NB4 (cell line): ENCODE results near the gene PPP2R5B.

Source experiments
- DNase-seq: peaks from one replicate; pipeline ENCODE4 v3.0.0; 2010; ENCODE audit warnings: low read depth
- H3K4me3 ChIP-seq: one replicate; pipeline ENCODE4 v1.5.1; 2011; ENCODE audit warnings: mild to moderate bottlenecking, low read depth, low read length, moderate library complexity
- MYC ChIP-seq: IDR thresholded peaks from 2 replicates; pipeline ENCODE4 v1.6.1; 2011; ENCODE audit warnings: low read depth, low read length
- POLR2A ChIP-seq: IDR thresholded peaks from 2 replicates; pipeline ENCODE4 v1.6.1; 2011; ENCODE audit warnings: mild to moderate bottlenecking; ENCODE audit not compliant: insufficient read length; ENCODE audit errors: extremely low read depth
- TF ChIP-seq, protein P1 (sequence below): IDR thresholded peaks from one replicate; pipeline ENCODE4 v1.5.1; 2012; ENCODE audit warnings: low read depth, low read length
- TF ChIP-seq, protein P2 (sequence below): IDR thresholded peaks from 2 replicates; pipeline ENCODE4 v1.6.1; 2011; ENCODE audit warnings: low read depth, low read length

PPP2R5B gene

DNA sequence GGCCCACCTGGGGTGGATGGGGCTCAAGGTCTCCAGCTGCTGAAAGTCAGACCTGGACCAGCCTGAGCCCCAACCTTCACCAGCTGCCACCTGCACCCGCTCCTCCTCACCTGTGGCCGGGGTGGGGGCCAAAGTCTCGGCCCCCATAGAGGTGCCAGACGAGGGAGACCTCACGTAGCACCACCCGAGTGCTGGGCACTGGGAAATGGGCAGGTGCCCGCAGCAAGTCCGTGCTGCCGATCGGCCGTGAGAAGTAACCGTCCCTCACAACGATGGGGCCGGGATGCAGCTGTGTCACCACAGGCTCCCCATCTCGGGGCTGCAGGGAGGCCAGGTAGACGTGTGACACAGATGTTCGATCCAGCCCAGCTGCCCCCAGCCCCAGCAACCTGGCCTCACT, 23.7 kb upstream of the PPP2R5B start:
- TF ChIP-seq, protein P1, sequence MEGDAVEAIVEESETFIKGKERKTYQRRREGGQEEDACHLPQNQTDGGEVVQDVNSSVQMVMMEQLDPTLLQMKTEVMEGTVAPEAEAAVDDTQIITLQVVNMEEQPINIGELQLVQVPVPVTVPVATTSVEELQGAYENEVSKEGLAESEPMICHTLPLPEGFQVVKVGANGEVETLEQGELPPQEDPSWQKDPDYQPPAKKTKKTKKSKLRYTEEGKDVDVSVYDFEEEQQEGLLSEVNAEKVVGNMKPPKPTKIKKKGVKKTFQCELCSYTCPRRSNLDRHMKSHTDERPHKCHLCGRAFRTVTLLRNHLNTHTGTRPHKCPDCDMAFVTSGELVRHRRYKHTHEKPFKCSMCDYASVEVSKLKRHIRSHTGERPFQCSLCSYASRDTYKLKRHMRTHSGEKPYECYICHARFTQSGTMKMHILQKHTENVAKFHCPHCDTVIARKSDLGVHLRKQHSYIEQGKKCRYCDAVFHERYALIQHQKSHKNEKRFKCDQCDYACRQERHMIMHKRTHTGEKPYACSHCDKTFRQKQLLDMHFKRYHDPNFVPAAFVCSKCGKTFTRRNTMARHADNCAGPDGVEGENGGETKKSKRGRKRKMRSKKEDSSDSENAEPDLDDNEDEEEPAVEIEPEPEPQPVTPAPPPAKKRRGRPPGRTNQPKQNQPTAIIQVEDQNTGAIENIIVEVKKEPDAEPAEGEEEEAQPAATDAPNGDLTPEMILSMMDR: no peak
- TF ChIP-seq, protein P2, sequence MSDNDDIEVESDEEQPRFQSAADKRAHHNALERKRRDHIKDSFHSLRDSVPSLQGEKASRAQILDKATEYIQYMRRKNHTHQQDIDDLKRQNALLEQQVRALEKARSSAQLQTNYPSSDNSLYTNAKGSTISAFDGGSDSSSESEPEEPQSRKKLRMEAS: no peak
- TF ChIP-seq MYC (no peak), POLR2A (no peak)
- H3K4me3 ChIP-seq: no peak overlapping the region
- DNase-seq: no peak

DNA sequence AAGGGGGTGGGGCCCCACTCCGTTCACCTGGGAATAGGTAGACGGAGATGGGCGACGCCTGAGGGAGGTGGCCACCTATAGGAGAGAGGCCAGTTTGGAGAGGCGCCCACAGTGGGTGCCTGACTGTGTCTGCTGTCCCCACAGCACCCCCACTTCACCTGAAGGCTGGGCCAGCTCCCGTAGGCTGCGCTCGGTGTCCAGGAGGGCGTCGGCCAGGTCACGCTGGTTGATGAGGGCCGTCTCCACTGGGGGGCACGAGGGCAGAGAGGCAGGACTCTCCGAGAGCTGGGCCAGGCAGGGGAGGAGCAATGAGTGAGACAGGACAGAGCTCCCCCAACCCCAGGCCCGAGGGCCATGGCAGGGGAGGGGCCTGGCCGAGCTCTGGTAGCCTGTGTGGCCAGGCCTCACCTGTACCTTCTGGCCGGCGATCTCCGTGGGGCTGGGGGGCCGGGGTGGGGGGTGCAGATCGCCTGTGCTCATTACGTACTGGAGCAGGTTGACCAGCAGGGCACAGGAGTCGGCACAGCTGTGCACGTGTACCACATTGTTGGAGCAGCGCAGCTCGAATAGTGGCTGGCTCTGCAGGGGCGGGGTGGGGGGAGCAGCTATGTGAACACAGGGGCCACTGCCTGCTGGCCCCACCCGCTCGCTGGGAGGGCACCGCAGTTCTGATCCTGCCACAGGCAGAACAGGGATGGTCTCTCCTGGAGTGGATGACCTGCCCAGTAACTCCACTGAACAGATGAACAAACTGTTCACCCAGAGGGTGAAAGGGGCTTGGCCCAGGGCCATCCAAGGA, 22.2 kb upstream of the PPP2R5B start:
- H3K4me3 ChIP-seq: no peak overlapping the region
- TF ChIP-seq MYC: no peak
- TF ChIP-seq, protein P1: no peak
- no peak for TF ChIP-seq POLR2A
- TF ChIP-seq, protein P2: no peak
- DNase-seq: no peak

DNA sequence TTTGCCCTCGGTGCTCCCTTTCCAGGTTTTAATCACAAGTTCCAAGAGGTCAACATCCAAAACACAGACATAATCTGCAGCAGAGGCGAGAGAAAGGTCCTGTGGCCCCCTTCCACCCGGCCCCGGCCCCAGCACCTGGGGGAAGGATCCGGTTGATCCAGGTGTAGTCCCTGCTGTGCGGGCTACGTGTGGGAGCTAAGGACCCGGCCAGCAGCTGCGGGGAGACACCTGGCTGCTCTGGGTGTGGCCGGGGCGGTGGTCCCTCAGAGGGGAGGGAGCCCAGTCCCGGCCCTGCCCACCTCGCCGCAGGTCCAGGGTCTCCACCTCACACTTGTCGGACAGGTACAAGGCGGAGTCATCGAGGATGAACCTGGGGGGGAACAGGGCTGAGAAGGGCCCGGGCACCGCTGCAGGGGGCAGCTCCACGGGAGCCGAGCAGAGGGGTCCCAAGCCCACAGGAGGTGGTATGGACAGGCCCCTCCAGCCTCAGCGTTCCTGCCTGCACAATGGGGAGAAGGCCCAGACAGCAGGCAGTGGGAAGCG, 21.1 kb upstream of the PPP2R5B start:
- TF ChIP-seq POLR2A (no peak), MYC (no peak)
- TF ChIP-seq, protein P2: no peak
- TF ChIP-seq, protein P1: no peak
- no peak overlapping the region for H3K4me3 ChIP-seq
- DNase-seq: no peak

DNA sequence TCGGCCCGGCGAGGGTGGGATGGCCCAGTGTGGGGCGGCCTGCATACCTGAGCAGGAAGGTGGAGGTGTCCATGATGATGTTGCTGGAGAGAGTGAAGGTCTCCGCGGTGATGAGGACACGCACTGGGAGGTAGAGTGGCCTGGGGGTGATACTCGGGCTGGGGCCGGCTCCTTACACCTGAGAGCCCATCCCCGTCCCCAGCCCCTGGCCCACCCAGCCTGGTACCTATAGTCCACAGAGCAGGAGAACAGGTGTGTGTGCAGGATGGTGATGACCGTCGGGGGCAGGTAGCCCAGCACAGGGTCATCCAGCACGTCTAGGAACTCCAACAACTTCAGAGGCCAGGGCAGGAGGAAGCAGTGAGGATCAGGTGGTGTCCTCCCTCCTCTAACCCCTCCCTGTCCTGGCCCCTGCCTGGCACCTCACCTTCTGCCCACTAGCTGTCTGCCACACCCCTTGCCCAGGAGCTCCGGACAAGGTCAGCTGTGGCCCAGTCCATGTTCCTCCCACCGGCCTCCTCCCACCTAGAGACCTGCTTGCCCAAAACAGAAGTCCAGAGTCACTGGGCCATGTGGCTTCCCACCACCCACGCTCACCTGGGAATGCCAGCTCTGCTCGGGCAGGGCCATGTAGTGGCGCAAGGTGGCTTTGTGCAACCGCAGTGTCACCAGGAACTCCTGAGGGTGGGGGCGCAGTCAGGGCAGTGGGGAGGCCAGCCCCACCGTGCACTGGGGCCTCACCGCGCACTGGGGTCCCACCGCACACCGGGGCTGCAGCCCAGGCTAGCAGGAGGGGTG, 18.8 kb upstream of the PPP2R5B start:
- no peak overlapping the region for H3K4me3 ChIP-seq
- no peak for DNase-seq
- TF ChIP-seq, protein P2: no peak
- TF ChIP-seq POLR2A: no peak
- no peak for TF ChIP-seq MYC
- TF ChIP-seq, protein P1: no peak

DNA sequence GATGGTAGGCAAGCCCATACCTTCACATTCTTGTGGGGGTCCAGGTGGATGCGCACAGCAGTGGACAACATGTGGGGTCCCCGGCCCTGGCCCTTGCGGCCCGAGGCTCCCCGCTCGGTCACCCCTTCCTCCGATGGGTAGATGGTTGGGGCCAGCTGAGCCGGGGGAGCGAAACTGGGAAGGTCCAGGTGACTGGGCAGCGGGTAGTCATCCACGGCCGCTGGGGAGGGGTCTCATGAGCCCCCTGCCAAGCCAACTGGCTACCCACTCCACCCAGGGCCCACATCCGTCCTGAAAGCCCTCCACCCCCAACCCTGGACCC, 18.2 kb upstream of the PPP2R5B start:
- no peak overlapping the region for H3K4me3 ChIP-seq
- TF ChIP-seq MYC: no peak
- TF ChIP-seq, protein P1: no peak
- DNase-seq: no peak
